H7 (cell line): Measurements from ENCODE around the gene PPP1R13B. TPM values are rescaled to one million over a fixed set of nuclear protein-coding genes. Genes with fewer than 3 reads are reported as not detected.

Experiments
- DNase-seq: peaks from one replicate; pipeline ENCODE4 v3.0.0; 2012
- H3K27me3 ChIP-seq: 2 replicates; pipeline ENCODE4 v1.6.0; 2011; ENCODE audit warnings: mild to moderate bottlenecking, low read length; ENCODE audit not compliant: control insufficient read depth, insufficient read depth
- H3K36me3 ChIP-seq: replicated peaks from 2 replicates; pipeline ENCODE4 v1.5.1; 2011; ENCODE audit warnings: low read length; ENCODE audit not compliant: control insufficient read depth, insufficient read depth
- H3K4me3 ChIP-seq: 2 replicates; pipeline ENCODE4 v1.5.1; 2011; ENCODE audit warnings: low read depth, mild to moderate bottlenecking, control low read depth, low read length, moderate library complexity; ENCODE audit not compliant: insufficient read depth
- total RNA-seq: library from RNA; depleted of rRNA; stranded (reverse); fragments of >200 nt; shearing (Covaris generic); gene quantifications from 2 replicates; pipeline ENCODE4 v1.2.3, GENCODE V29; 2014

The PPP1R13B gene
- total RNA-seq, 1 experiment from 2014 or later: 2.8 TPM

- Histone ChIP-seq H3K27me3 (no peaks in the 10 kb centered on the region), H3K4me3 (no peak overlapping the region), H3K36me3 (peaks cover 5% of the 10 kb centered on the region)
- peak; percentile 55 for DNase-seq
These were observed 111.9 kb downstream of the PPP1R13B start for GRCh38 chr14:103735439-103735814.

GRCh38 chr14:103735022-103735421, 112.4 kb downstream of the PPP1R13B start:
- H3K27me3 ChIP-seq: no peaks in the 10 kb centered on the region
- no peak overlapping the region for H3K4me3 ChIP-seq
- peaks cover 7% of the 10 kb centered on the region for H3K36me3 ChIP-seq
- DNase-seq: peak; percentile 54

- Histone ChIP-seq H3K27me3 (no peaks in the 10 kb centered on the region), H3K36me3 (peaks cover 12% of the 10 kb centered on the region), H3K4me3 (no peak overlapping the region)
- peak; percentile 57 for DNase-seq
These were observed 113.1 kb downstream of the PPP1R13B start for GRCh38 chr14:103734081-103734888.

DNA sequence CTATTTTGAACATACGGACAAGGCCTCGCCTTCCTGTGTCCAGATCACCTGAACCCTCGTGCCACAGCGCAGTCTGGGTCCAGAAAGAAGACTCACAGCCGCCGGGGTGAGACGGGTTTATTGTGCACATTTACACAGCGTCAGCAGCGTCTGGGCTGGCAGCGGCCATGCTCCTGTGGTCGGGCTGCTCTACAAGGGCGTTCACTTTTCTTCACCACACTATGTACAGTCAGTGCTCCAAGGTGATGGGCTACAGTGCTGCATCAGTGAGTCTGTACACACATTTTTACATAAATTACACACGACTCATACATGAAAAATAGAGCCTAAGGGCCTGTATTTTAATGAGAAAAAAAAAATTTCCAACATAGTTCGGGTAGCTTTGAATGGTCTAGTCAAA, 113.7 kb downstream of the PPP1R13B start:
- no peak for DNase-seq
- H3K27me3 ChIP-seq: no peaks in the 10 kb centered on the region
- peaks cover 14% of the 10 kb centered on the region for H3K36me3 ChIP-seq
- H3K4me3 ChIP-seq: no peak overlapping the region

- no peaks in the 10 kb centered on the region for H3K27me3 ChIP-seq
- H3K36me3 ChIP-seq: peaks cover 15% of the 10 kb centered on the region
- DNase-seq: peak; percentile 39
- no peak overlapping the region for H3K4me3 ChIP-seq
These were observed 114.3 kb downstream of the PPP1R13B start for GRCh38 chr14:103732868-103733620.

DNA sequence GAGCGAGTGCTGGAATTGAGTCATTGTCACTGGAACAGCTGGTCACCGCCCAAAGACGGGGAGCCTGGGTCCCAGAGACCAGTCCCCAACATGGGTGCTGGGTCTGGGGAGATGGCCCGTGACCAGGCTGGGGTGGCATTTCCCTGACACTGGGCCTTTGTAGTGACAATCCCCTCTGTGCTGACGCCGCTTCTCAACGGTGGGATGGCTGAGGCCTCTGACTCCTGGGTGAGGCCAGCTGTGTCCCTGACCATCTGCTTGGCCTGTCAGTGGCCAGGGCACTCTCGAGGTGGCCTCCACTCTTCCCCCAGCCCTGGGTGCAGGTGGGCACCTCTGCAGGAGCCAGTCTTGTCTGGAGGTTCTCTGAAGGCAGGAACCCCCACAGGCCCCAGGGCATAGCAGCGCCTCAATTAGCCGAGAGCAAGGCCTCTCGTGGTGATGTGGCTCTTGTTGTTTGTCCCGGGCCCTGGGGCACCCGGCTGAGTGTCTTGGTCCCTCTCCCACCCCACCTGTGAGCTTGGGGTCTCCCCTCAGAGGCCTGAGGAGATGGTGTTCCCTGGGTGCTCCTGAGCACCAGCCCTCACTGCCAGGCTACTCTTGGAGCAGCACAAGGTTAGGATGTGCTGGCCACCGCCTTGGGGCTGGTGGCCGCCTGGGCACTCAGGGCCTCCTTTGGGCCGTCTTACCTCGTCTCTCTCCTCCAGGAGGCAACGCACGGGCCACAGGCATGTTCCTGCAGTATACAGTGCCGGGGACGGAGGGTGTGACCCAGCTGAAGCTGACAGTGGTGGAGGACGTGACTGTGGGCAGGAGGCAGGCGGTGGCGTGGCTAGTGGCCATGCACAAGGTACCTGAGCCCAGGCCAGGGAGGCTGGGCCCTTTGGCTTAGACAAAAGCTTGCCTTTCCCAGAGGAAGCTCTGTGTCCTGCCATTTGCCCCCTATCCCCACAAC, 115.2 kb downstream of the PPP1R13B start:
- Histone ChIP-seq H3K36me3 (peaks cover 15% of the 10 kb centered on the region), H3K4me3 (no peak overlapping the region), H3K27me3 (no peaks in the 10 kb centered on the region)
- DNase-seq: peak; percentile 55

GRCh38 chr14:103731481-103731880, 115.9 kb downstream of the PPP1R13B start:
- Histone ChIP-seq H3K36me3 (peaks cover 15% of the 10 kb centered on the region), H3K27me3 (no peaks in the 10 kb centered on the region), H3K4me3 (no peak overlapping the region)
- DNase-seq: no peak

GRCh38 chr14:103730490-103731035, 116.8 kb downstream of the PPP1R13B start:
- Histone ChIP-seq H3K4me3 (no peak overlapping the region), H3K36me3 (peaks cover 15% of the 10 kb centered on the region), H3K27me3 (no peaks in the 10 kb centered on the region)
- DNase-seq: peak; percentile 80

- H3K4me3 ChIP-seq: no peak overlapping the region
- no peak for DNase-seq
- H3K27me3 ChIP-seq: no peaks in the 10 kb centered on the region
- peaks cover 15% of the 10 kb centered on the region for H3K36me3 ChIP-seq
These were observed 117.6 kb downstream of the PPP1R13B start for GRCh38 chr14:103729496-103730448.

DNA sequence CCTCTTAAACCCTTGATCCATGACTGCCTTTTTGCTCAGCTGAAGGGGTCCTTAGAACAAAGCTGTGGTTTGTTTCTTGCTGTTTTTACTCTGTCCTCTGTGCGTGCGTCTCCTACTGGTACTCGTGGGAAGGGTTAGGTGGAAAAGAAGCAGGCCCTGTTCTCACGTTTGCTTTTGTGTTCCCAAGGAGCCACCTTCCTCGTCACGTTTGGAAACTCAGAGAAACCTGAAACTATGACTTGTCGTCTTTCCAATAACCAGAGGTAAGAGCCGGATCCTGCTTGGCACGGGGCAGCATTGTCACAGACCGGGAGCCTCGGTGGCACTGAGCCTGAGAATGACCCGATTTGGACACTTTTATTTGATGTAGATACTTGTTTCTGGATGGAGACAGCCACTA, 118.7 kb downstream of the PPP1R13B start:
- Histone ChIP-seq H3K36me3 (peaks cover 15% of the 10 kb centered on the region), H3K27me3 (no peaks in the 10 kb centered on the region), H3K4me3 (no peak overlapping the region)
- no peak for DNase-seq

DNA sequence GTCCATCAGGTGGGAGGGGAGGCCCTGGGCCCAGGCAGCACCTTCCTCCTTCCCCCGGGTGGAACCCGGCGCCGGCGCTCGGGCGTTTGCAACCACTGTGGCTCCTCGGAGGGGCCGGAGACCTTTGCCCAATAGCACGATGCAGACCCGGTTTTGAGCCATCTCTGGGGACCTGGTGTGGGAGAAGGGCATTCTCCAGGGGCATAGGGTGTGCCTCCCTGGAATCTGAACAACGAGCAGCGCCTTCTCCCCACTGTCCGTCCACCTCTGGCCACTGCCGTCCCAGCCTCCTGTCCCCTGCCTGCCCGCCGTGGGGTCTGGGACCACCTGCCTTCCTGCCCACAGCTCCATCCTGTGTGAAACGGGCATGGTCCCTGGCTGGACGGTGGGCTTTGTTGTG, 119.2 kb downstream of the PPP1R13B start:
- Histone ChIP-seq H3K27me3 (no peaks in the 10 kb centered on the region), H3K36me3 (peaks cover 13% of the 10 kb centered on the region), H3K4me3 (no peak overlapping the region)
- no peak for DNase-seq

DNA sequence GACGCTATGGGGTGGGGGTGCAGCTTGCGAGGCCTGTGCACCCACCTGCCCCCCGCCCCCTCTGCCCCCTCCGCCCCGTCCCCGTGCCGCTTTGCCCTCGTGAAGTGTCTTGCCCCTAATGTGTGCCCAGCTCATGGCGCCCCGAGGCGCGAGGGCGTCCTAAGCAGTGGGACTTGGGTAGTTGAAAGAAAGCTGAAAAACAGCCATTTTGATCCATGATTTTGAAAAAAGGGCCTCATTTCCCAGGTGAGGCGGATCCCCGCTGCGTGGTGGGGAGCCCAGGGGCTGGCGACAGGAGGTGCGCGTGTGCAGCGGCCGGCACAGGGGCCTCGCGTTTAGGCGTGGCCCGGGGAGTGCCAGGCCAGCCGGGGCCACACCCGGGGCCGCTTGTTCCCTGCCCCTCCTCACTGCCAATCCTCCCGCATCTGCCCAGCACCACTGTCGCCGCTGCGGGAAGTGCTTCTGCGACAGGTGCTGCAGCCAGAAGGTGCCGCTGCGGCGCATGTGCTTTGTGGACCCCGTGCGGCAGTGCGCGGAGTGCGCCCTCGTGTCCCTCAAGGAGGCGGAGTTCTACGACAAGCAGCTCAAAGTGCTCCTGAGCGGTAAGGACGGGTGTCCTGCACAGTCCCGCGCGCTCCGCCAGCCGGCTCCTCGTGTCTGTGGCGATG, 119.9 kb downstream of the PPP1R13B start:
- peak; percentile 66 for DNase-seq

GRCh38 chr14:103726474-103726873, 120.9 kb downstream of the PPP1R13B start:
- no peak overlapping the region for H3K4me3 ChIP-seq
- DNase-seq: peak; percentile 71
- H3K36me3 ChIP-seq: peaks cover 10% of the 10 kb centered on the region
- no peaks in the 10 kb centered on the region for H3K27me3 ChIP-seq

More for the DNA sequence above, 119.9 kb downstream of the PPP1R13B start:
- H3K36me3 ChIP-seq: peaks cover 10% of the 10 kb centered on the region
- no peak overlapping the region for H3K4me3 ChIP-seq
- no peaks in the 10 kb centered on the region for H3K27me3 ChIP-seq
